HCT116 (cell line): ENCODE measurements around the gene WIPF3. TPM values are rescaled to one million over a fixed set of nuclear protein-coding genes. Genes with fewer than 3 reads are reported as not detected.

ENCODE experiments used
- ATAC-seq: fragments of 200-7000 bp; cut with Tn5 transposase; 2 replicates; pipeline ENCODE4 v1.9.1; 2020; ENCODE audit warnings: mild to moderate bottlenecking, moderate library complexity
- BruUV-seq: library from RNA; stranded (reverse); fragments of 400-500 nt; replicated peaks from 2 replicates; lab custom pipeline; 2021; lab: Mats Ljungman, UMichigan
- CTCF ChIA-PET: fragments of 300-600 bp; sonication (Branson Sonifier 250); formaldehyde crosslinking; loops from one replicate; lab custom pipeline; 2021; ENCODE audit warnings: antibody characterized with exemption; lab: Charles Lee
- POLR2A ChIA-PET: fragments of 300-600, 350-600 bp; sonication (Branson Sonifier 250); formaldehyde crosslinking; loops from one replicate; lab custom pipeline; 2021; ENCODE audit warnings: antibody characterized with exemption; lab: Charles Lee
- RAD21 ChIA-PET, 2 experiments: fragments of 300-600 bp; sonication (Branson Sonifier 250); formaldehyde crosslinking; loops; one replicate each; lab custom pipeline; 2023; ENCODE audit warnings: low total read pairs in 2 of 2; ENCODE audit not compliant: uncharacterized antibody in 2 of 2, unreplicated experiment in 2 of 2, low non-redundant PET in 1 of 2; lab: Charles Lee
- DNase-seq: peaks from one replicate; pipeline ENCODE4 v3.0.0-alpha.2; 2010; ENCODE audit warnings: low read depth, low spot score
- H2AFZ ChIP-seq: fragments of 200-600 bp; shearing (Covaris generic), sonication (generic); 2 replicates; pipeline ENCODE4 v1.6.1; 2017; ENCODE audit warnings: low read depth, mixed run types, mixed read lengths, antibody characterized with exemption, low read length; ENCODE audit not compliant: poor library complexity, severe bottlenecking
- H3K27ac ChIP-seq: 2 replicates; pipeline ENCODE4 v1.5.1; 2012; ENCODE audit warnings: low read depth, low read length
- H3K27me3 ChIP-seq: fragments of 200-600 bp; sonication (generic); 2 replicates; pipeline ENCODE4 v1.6.1; 2016; ENCODE audit warnings: mixed run types, low read length, mixed read lengths; ENCODE audit not compliant: insufficient read depth
- H3K36me3 ChIP-seq, 2 experiments: fragments of 200-500 bp in 1 of 2; fragments of 200-600 bp in 1 of 2; sonication (Bioruptor generic) in 1 of 2; sonication (generic) in 1 of 2; 2 replicates each; pipeline versions ENCODE4 v1.5.1 to v1.6.1; 2014 to 2016; ENCODE audit warnings: low read length in 2 of 2, inconsistent platforms in 1 of 2, mixed read lengths in 1 of 2, mixed run types in 1 of 2; ENCODE audit not compliant: insufficient read depth in 2 of 2, control insufficient read depth in 1 of 2
- H3K4me1 ChIP-seq, 2 experiments: fragments of 200-600 bp in 1 of 2; sonication (generic) in 1 of 2; 2 replicates each; pipeline versions ENCODE4 v1.5.1 to v1.6.1; 2012 to 2017; ENCODE audit warnings: low read length in 2 of 2, inconsistent platforms in 1 of 2, mild to moderate bottlenecking in 1 of 2, mixed read lengths in 1 of 2, mixed run types in 1 of 2, moderate library complexity in 1 of 2; ENCODE audit not compliant: insufficient read depth in 2 of 2, control insufficient read depth in 1 of 2
- H3K4me2 ChIP-seq: fragments of 200-600 bp; sonication (generic); 2 replicates; pipeline ENCODE4 v1.6.1; 2017; ENCODE audit warnings: mixed run types, low read length, mixed read lengths
- H3K4me3 ChIP-seq, 2 experiments: fragments of 200-600 bp in 1 of 2; sonication (generic) in 1 of 2; replicated peaks in 1 of 2; 2 replicates each; pipeline ENCODE4 v1.5.1; 2011 to 2016; ENCODE audit warnings: low read length in 2 of 2, control low read depth in 1 of 2, low read depth in 1 of 2, mild to moderate bottlenecking in 1 of 2, mixed read lengths in 1 of 2, mixed run types in 1 of 2
- H3K79me2 ChIP-seq: fragments of 200-600 bp; sonication (generic); 2 replicates; pipeline ENCODE4 v1.6.1; 2017; ENCODE audit warnings: mild to moderate bottlenecking, mixed run types, low read length, moderate library complexity, mixed read lengths; ENCODE audit not compliant: insufficient read depth
- H3K9ac ChIP-seq: fragments of 200-600 bp; sonication (generic); 2 replicates; pipeline ENCODE4 v1.6.1; 2016; ENCODE audit warnings: low read length, mixed read lengths
- H3K9me2 ChIP-seq: fragments of 200-600 bp; sonication (generic), shearing (Covaris generic); 2 replicates; pipeline ENCODE4 v1.6.1; 2017; ENCODE audit warnings: mixed run types, mild to moderate bottlenecking, moderate library complexity; ENCODE audit not compliant: insufficient read depth
- H3K9me3 ChIP-seq, 2 experiments: fragments of 200-500 bp in 1 of 2; fragments of 200-600 bp in 1 of 2; sonication (Bioruptor generic) in 1 of 2; sonication (generic) in 1 of 2; 2 replicates each; pipeline ENCODE4 v1.6.1; 2014 to 2017; ENCODE audit warnings: low read length in 2 of 2, mixed read lengths in 2 of 2, inconsistent platforms in 1 of 2, low read depth in 1 of 2, mild to moderate bottlenecking in 1 of 2, mixed run types in 1 of 2, moderate library complexity in 1 of 2; ENCODE audit not compliant: control insufficient read depth in 1 of 2, insufficient read depth in 1 of 2
- H4K20me1 ChIP-seq: fragments of 200-600 bp; sonication (generic), shearing (Covaris generic); 2 replicates; pipeline ENCODE4 v1.6.1; 2017; ENCODE audit warnings: mixed run types, mild to moderate bottlenecking, moderate library complexity; ENCODE audit not compliant: insufficient read depth
- CEBPB ChIP-seq: IDR thresholded peaks from 2 replicates; pipeline ENCODE4 v1.6.1; 2012; ENCODE audit warnings: low read depth
- EZH2 ChIP-seq: fragments of 200-600 bp; sonication (generic); IDR thresholded peaks from 2 replicates; pipeline ENCODE4 v1.6.1; 2017; ENCODE audit warnings: antibody characterized with exemption, mixed run types
- EZH2phosphoT487 ChIP-seq: fragments of 200-600 bp; IDR thresholded peaks from 2 replicates; pipeline ENCODE4 v1.6.1; 2018; ENCODE audit warnings: antibody characterized with exemption, borderline replicate concordance
- RAD21 ChIP-seq: IDR thresholded peaks from 2 replicates; pipeline ENCODE4 v1.6.1; 2012; ENCODE audit warnings: low read depth, mild to moderate bottlenecking
- REST ChIP-seq: IDR thresholded peaks from 2 replicates; pipeline ENCODE4 v1.6.1; 2012; ENCODE audit warnings: low read depth
- SP1 ChIP-seq: IDR thresholded peaks from 2 replicates; pipeline ENCODE4 v1.6.1; 2012; ENCODE audit warnings: low read depth
- SRF ChIP-seq: IDR thresholded peaks from 2 replicates; pipeline ENCODE4 v1.6.1; 2012; ENCODE audit warnings: low read depth
- YY1 ChIP-seq: IDR thresholded peaks from 2 replicates; pipeline ENCODE4 v1.6.1; 2011; ENCODE audit warnings: low read length, low read depth, moderate library complexity, mild to moderate bottlenecking; ENCODE audit not compliant: insufficient replicate concordance; ENCODE audit errors: extremely low read depth
- ZFX ChIP-seq: fragments of 450-650 bp; IDR thresholded peaks from 2 replicates; pipeline ENCODE4 v1.6.1; 2017
- ZNF274 ChIP-seq: fragments of 200-500 bp; sonication (Bioruptor generic); IDR thresholded peaks from 2 replicates; pipeline ENCODE4 v1.6.1; 2014; ENCODE audit warnings: mild to moderate bottlenecking, low read depth, low read length, inconsistent platforms
- intact Hi-C: fragments of 100-400 bp; cut with micrococcal nuclease; formaldehyde crosslinking; loops from 2 replicates; pipeline ENCODE4 v1.10.0; 2022
- total RNA-seq: library from RNA; stranded (reverse); gene quantifications from one replicate; pipeline ENCODE4 v1.2.1, GENCODE V29; 2021; ENCODE audit not compliant: unreplicated experiment

The WIPF3 gene
- total RNA-seq, 1 experiment from 2014 or later: 8.6 TPM

GRCh38 chr7:29894256-29894655 lies 87.9 kb downstream of the WIPF3 start:
- Histone ChIP-seq H3K27ac (no peak overlapping the region), H2AFZ (no peak overlapping the region), H3K4me3 (no peak overlapping the region), H3K9me2 (no peaks in the 10 kb centered on the region), H3K9ac (no peak overlapping the region), H3K4me2 (no peak overlapping the region), H4K20me1 (no peaks in the 10 kb centered on the region), H3K36me3 (peaks cover 0 to 3% of the 10 kb centered on the region in 2 experiments; a peak in 1 of 4 replicates), H3K27me3 (no peaks in the 10 kb centered on the region), H3K4me1 (no peaks in the 10 kb centered on the region), H3K79me2 (no peaks in the 10 kb centered on the region), H3K9me3 (no peaks in the 10 kb centered on the region)
- no peak for DNase-seq
- intact Hi-C loops: no loop called here
- no TSS peak for BruUV-seq
- ChIA-PET RAD21 (no interaction called here), CTCF (no interaction called here), POLR2A (no interaction called here)
- ATAC-seq: no peak
- TF ChIP-seq ZFX: no peak
- TF ChIP-seq REST: no peak
- no peak for TF ChIP-seq EZH2
- no peak for TF ChIP-seq EZH2phosphoT487
- TF ChIP-seq SRF: no peak
- no peak for TF ChIP-seq ZNF274
- TF ChIP-seq YY1: no peak
- TF ChIP-seq RAD21: no peak
- TF ChIP-seq SP1: no peak
- TF ChIP-seq CEBPB: no peak
